ENCODE data around the gene SLC30A1.
"Not testable (repeated sequence)": the region's sequence is repeated elsewhere in the genome, so short reads cannot be mapped to it uniquely, and the experiment has no call there.

The SLC30A1 gene

GRCh38 chr1:211578640-211579439 is at the start of gene SLC30A1:
SLC30A1 (minus strand) TSS chr1:211579161; CDS start chr1:211578612, 549 bp downstream.
- peak; percentile 100 for DNase-seq

- DNase-seq = no peak
These were observed 49.5 kb upstream of the SLC30A1 start for GRCh38 chr1:211628417-211628816.

GRCh38 chr1:211627259-211627658 is 48.3 kb upstream of the SLC30A1 start:
- DNase-seq = no peak

- not testable (repeated sequence) for DNase-seq
These were observed 46.9 kb upstream of the SLC30A1 start for GRCh38 chr1:211625866-211626265.

- peak; percentile 46 for DNase-seq
These were observed 46.1 kb upstream of the SLC30A1 start for GRCh38 chr1:211625040-211625439.

GRCh38 chr1:211623515-211623914 is 44.6 kb upstream of the SLC30A1 start:
- DNase-seq = no peak

GRCh38 chr1:211621447-211622198 is 42.7 kb upstream of the SLC30A1 start:
- no peak for DNase-seq

GRCh38 chr1:211620097-211620496 is 41.1 kb upstream of the SLC30A1 start:
- DNase-seq = no peak

GRCh38 chr1:211619033-211619996 is 40.4 kb upstream of the SLC30A1 start:
- no peak for DNase-seq

- no peak for DNase-seq
These were observed 38.0 kb upstream of the SLC30A1 start for GRCh38 chr1:211616965-211617297.

- no peak for DNase-seq
These were observed 37.4 kb upstream of the SLC30A1 start for GRCh38 chr1:211616231-211616964.

GRCh38 chr1:211614615-211615014 is 35.7 kb upstream of the SLC30A1 start:
- DNase-seq = no peak

GRCh38 chr1:211613951-211614350 is 35.0 kb upstream of the SLC30A1 start:
- no peak for DNase-seq

GRCh38 chr1:211613108-211613947 is 34.4 kb upstream of the SLC30A1 start:
- DNase-seq = no peak

GRCh38 chr1:211612786-211613107 is 33.8 kb upstream of the SLC30A1 start:
- no peak for DNase-seq

GRCh38 chr1:211611818-211612217 is 32.9 kb upstream of the SLC30A1 start:
- DNase-seq = no peak

GRCh38 chr1:211610779-211611556 is 32.0 kb upstream of the SLC30A1 start:
- DNase-seq = no peak

GRCh38 chr1:211609120-211610024 is 30.4 kb upstream of the SLC30A1 start:
- DNase-seq = no peak

- no peak for DNase-seq
These were observed 29.0 kb upstream of the SLC30A1 start for GRCh38 chr1:211607754-211608473.

Data from CD4-positive, alpha-beta T cell treated with Interleukin-17A for 4 hours (primary cell).